ENCODE data around the gene SIAE. TPM values are rescaled to one million over a fixed set of nuclear protein-coding genes. Genes with fewer than 3 reads are reported as not detected.

SIAE gene
- total RNA-seq, 1 donor from 2014 or later, result 8.2 TPM

GRCh38 chr11:124629961-124630360 lies 43.6 kb downstream of the SIAE start:
- no peak for DNase-seq (ENCODE audit: low read depth)
- TF ChIP-seq, protein P1, sequence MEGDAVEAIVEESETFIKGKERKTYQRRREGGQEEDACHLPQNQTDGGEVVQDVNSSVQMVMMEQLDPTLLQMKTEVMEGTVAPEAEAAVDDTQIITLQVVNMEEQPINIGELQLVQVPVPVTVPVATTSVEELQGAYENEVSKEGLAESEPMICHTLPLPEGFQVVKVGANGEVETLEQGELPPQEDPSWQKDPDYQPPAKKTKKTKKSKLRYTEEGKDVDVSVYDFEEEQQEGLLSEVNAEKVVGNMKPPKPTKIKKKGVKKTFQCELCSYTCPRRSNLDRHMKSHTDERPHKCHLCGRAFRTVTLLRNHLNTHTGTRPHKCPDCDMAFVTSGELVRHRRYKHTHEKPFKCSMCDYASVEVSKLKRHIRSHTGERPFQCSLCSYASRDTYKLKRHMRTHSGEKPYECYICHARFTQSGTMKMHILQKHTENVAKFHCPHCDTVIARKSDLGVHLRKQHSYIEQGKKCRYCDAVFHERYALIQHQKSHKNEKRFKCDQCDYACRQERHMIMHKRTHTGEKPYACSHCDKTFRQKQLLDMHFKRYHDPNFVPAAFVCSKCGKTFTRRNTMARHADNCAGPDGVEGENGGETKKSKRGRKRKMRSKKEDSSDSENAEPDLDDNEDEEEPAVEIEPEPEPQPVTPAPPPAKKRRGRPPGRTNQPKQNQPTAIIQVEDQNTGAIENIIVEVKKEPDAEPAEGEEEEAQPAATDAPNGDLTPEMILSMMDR (conservative IDR thresholded peaks at IDR 0.05; ENCODE audit: low read depth, low read length), result no peak
- no peak overlapping the region for H3K4me3 ChIP-seq (ENCODE audit: low read depth, low read length)

- no peak overlapping the region for H3K4me3 ChIP-seq (ENCODE audit: low read depth, low read length)
- no peak for DNase-seq (ENCODE audit: low read depth)
- TF ChIP-seq, protein P1 (conservative IDR thresholded peaks at IDR 0.05; ENCODE audit: low read depth, low read length), result no peak
Observed at GRCh38 chr11:124627546-124627945, 46.0 kb downstream of the SIAE start.

DNA sequence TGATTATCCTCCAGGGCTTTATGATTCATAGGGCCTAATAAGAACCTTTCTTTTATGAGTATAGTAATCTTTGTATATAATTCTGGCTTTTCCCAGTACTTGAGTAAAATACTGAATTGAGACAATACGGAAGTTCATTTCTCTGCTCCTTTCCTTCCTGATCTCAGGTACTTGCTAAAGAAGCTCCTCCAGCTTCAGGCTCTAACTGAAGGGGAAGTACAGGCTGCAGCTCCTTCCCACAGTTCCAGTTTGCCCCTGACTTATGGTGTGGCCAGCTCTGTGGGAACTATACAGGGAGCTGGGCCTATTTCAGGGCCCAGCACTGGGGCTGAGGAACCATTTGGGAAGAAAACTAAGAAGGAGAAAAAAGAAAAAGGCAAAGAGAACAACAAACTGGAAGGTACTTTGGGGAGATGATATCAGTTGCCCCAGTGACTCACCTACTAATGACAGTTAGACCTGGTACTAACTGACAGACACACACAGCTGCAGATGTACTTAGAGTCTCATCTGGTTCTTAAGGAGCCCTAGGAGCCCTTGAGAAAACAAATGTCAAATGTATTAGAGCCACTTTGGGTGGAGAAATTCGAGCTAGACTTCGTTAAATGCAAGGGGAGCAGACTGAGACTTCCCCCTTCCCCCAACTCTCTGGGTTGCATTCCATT lies 47.9 kb downstream of the SIAE start:
- DNase-seq (ENCODE audit: low read depth), result no peak
- TF ChIP-seq, protein P1 (conservative IDR thresholded peaks at IDR 0.05; ENCODE audit: low read depth, low read length), result no peak
- H3K4me3 ChIP-seq (ENCODE audit: low read depth, low read length), result no peak overlapping the region

- DNase-seq (ENCODE audit: low read depth), result no peak
- TF ChIP-seq, protein P1 (conservative IDR thresholded peaks at IDR 0.05; ENCODE audit: low read depth, low read length), result no peak
- H3K4me3 ChIP-seq (ENCODE audit: low read depth, low read length), result peak overlapping the region; percentile 91
Observed at GRCh38 chr11:124623861-124624525, 49.5 kb downstream of the SIAE start.

- peak; percentile 42 for DNase-seq (ENCODE audit: low read depth)
- H3K4me3 ChIP-seq (ENCODE audit: low read depth, low read length), result peak within 1 kb of the TSS; percentile 91
Observed at GRCh38 chr11:124622531-124623451, 50.7 kb downstream of the SIAE start, which contains the start of gene TBRG1. TSS of gene TBRG1 (plus strand) at chr11:124622864. CDS start at chr11:124623084, 220 bp downstream.

DNA sequence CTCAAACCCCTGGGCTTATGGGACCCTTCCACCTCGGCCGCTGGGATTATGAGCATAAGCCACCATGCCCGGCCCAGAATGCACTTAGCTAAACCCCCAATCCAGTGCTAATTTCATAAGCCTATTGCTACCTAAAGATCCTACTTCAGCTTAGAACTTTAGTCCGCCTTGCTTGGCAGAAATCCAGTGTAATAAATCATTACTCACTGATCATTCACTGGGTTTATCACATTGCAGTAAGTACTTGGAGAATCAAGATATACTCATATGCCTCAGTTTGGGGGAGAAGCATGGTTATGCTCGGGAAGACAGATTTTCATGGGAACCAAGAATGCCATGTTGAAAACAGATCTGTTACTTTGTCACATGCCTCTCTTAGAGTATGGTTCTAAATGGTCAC lies 54.7 kb downstream of the SIAE start:
- TF ChIP-seq, protein P1 (conservative IDR thresholded peaks at IDR 0.05; ENCODE audit: low read depth, low read length), result no peak
- no peak overlapping the region for H3K4me3 ChIP-seq (ENCODE audit: low read depth, low read length)
- no peak for DNase-seq (ENCODE audit: low read depth)

More at GRCh38 chr11:124622531-124623451, 50.7 kb downstream of the SIAE start, which contains the start of gene TBRG1:
- TF ChIP-seq, protein P1 (conservative IDR thresholded peaks at IDR 0.05; ENCODE audit: low read depth, low read length), result no peak

All from epithelial cell of proximal tubule (primary cell).